ENCODE results near the gene IRF7. TPM values are rescaled to one million over a fixed set of nuclear protein-coding genes. Genes with fewer than 3 reads are reported as not detected.

The IRF7 gene
- total RNA-seq, 1 experiment from 2014 or later, result 15.2 TPM

- no peaks in the 10 kb centered on the region; a peak in 1 of 4 replicates for H3K36me3 ChIP-seq (ENCODE audit: control insufficient read depth in 1 of 2, insufficient read depth in 2 of 2, low read length in 2 of 2)
- H3K79me2 ChIP-seq (ENCODE audit: insufficient read depth, low read length), result no peaks in the 10 kb centered on the region
- H3K9me2 ChIP-seq (ENCODE audit: insufficient read depth), result no peaks in the 10 kb centered on the region
- ChIA-PET CTCF (no interaction called here), RAD21 (ENCODE audit: low non-redundant PET in 1 of 2, low total read pairs in 2 of 2, uncharacterized antibody in 2 of 2, unreplicated experiment in 2 of 2) (no interaction called here), POLR2A (no interaction called here)
- no peaks in the 10 kb centered on the region for H3K27me3 ChIP-seq (ENCODE audit: insufficient read depth, low read length)
- H3K9ac ChIP-seq (ENCODE audit: low read length), result no peak overlapping the region
- ATAC-seq (no peak), DNase-seq (ENCODE audit: low read depth, low spot score) (no peak)
- H3K9me3 ChIP-seq (ENCODE audit: control insufficient read depth in 1 of 2, insufficient read depth in 1 of 2, low read depth in 1 of 2, low read length in 2 of 2), result no peaks in the 10 kb centered on the region
- no peak overlapping the region for H2AFZ ChIP-seq (ENCODE audit: low read depth, low read length, poor library complexity, severe bottlenecking)
- H3K27ac ChIP-seq (ENCODE audit: low read depth, low read length), result no peak overlapping the region
- no TSS peak for BruUV-seq (replicated peaks)
- H3K4me2 ChIP-seq (ENCODE audit: low read length), result no peak overlapping the region
- no peak for TF ChIP-seq SP1 (IDR thresholded peaks at IDR 0.05; ENCODE audit: low read depth)
- TF ChIP-seq ELF1 (IDR thresholded peaks at IDR 0.05; ENCODE audit: borderline replicate concordance, low read depth), result no peak
- TF ChIP-seq, protein P1, sequence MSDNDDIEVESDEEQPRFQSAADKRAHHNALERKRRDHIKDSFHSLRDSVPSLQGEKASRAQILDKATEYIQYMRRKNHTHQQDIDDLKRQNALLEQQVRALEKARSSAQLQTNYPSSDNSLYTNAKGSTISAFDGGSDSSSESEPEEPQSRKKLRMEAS (IDR thresholded peaks at IDR 0.05), result no peak
- no peak for TF ChIP-seq ZNF274 (IDR thresholded peaks at IDR 0.05; ENCODE audit: low read depth, low read length)
- no peak for TF ChIP-seq ZBTB33 (IDR thresholded peaks at IDR 0.05; ENCODE audit: extremely low read depth, insufficient replicate concordance, low read length)
- TF ChIP-seq EZH2phosphoT487 (IDR thresholded peaks at IDR 0.05; ENCODE audit: borderline replicate concordance), result no peak
- no peak for TF ChIP-seq POLR2A (IDR thresholded peaks at IDR 0.05; ENCODE audit: borderline replicate concordance, extremely low read depth, insufficient read depth, insufficient read length)
- TF ChIP-seq CEBPB (IDR thresholded peaks at IDR 0.05; ENCODE audit: low read depth), result no peak
- TF ChIP-seq EGR1 (IDR thresholded peaks at IDR 0.05; ENCODE audit: low read depth), result no peak
- TF ChIP-seq EZH2 (IDR thresholded peaks at IDR 0.05), result no peak
- TF ChIP-seq SRF (IDR thresholded peaks at IDR 0.05; ENCODE audit: low read depth), result no peak
- no peak for TF ChIP-seq POLR2AphosphoS5 (IDR thresholded peaks at IDR 0.05; ENCODE audit: low read depth, low read length)
- TF ChIP-seq, protein P2, sequence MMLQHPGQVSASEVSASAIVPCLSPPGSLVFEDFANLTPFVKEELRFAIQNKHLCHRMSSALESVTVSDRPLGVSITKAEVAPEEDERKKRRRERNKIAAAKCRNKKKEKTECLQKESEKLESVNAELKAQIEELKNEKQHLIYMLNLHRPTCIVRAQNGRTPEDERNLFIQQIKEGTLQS (IDR thresholded peaks at IDR 0.05), result no peak
- TF ChIP-seq YY1 (IDR thresholded peaks at IDR 0.05; ENCODE audit: extremely low read depth, insufficient replicate concordance, low read depth, low read length), result no peak
- no peak for TF ChIP-seq SIN3A (IDR thresholded peaks at IDR 0.05; ENCODE audit: low read depth)
- no peak for TF ChIP-seq RAD21 (IDR thresholded peaks at IDR 0.05; ENCODE audit: low read depth)
- TF ChIP-seq, protein P3, sequence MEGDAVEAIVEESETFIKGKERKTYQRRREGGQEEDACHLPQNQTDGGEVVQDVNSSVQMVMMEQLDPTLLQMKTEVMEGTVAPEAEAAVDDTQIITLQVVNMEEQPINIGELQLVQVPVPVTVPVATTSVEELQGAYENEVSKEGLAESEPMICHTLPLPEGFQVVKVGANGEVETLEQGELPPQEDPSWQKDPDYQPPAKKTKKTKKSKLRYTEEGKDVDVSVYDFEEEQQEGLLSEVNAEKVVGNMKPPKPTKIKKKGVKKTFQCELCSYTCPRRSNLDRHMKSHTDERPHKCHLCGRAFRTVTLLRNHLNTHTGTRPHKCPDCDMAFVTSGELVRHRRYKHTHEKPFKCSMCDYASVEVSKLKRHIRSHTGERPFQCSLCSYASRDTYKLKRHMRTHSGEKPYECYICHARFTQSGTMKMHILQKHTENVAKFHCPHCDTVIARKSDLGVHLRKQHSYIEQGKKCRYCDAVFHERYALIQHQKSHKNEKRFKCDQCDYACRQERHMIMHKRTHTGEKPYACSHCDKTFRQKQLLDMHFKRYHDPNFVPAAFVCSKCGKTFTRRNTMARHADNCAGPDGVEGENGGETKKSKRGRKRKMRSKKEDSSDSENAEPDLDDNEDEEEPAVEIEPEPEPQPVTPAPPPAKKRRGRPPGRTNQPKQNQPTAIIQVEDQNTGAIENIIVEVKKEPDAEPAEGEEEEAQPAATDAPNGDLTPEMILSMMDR (IDR thresholded peaks at IDR 0.05 in 2 of 3, conservative IDR thresholded peaks at IDR 0.05 in 1 of 3; ENCODE audit: borderline replicate concordance in 1 of 3, insufficient read depth in 1 of 3, low read depth in 2 of 3, low read length in 2 of 3), result no peak
- no peak for TF ChIP-seq FOSL1 (IDR thresholded peaks at IDR 0.05; ENCODE audit: low read depth)
- no peaks in the 10 kb centered on the region for H3K4me1 ChIP-seq (ENCODE audit: control insufficient read depth in 1 of 2, insufficient read depth in 2 of 2, low read length in 2 of 2)
- intact Hi-C loops (cut with micrococcal nuclease), result no loop called here
- no peak overlapping the region for H3K4me3 ChIP-seq (replicated peaks in 1 of 2; ENCODE audit: low read depth in 1 of 2, low read length in 2 of 2)
- H4K20me1 ChIP-seq (ENCODE audit: insufficient read depth), result no peaks in the 10 kb centered on the region
Observed at GRCh38 chr11:637593-638521, 22.1 kb upstream of the IRF7 start.
